Measurements from ENCODE around the gene CCDC34.

CCDC34 gene

GRCh38 chr11:27362749-27363575, at the start of gene CCDC34:
Gene CCDC34 (minus strand): TSS chr11:27363215. CDS start chr11:27363194, 21 bp downstream.
- in situ Hi-C loops (cut with MboI; ENCODE audit: low sequenced_read_pairs): loop anchor here (25.0 kb wide), 1 partner anchor 99 kb away; the partner anchor contains the start of gene LGR4
- peak within 1 kb of the TSS; percentile 62 for H3K4me3 ChIP-seq
- no peaks in the 10 kb centered on the region for H3K27me3 ChIP-seq (ENCODE audit: low read depth)
- H3K36me3 ChIP-seq (replicated peaks): peaks cover 10% of the 10 kb centered on the region
- peak; percentile 88 to 94 for DNase-seq (ENCODE audit: low spot score in 2 of 2)
- no peaks in the 10 kb centered on the region for H3K9me3 ChIP-seq
- peaks cover 31% of the 10 kb centered on the region for H3K4me1 ChIP-seq

GRCh38 chr11:27412192-27412691, 49.2 kb upstream of the CCDC34 start:
- DNase-seq (ENCODE audit: low spot score in 2 of 2): no peak
- H3K4me1 ChIP-seq: peaks cover 3% of the 10 kb centered on the region

GRCh38 chr11:27411328-27411727, 48.3 kb upstream of the CCDC34 start:
- in situ Hi-C loops (cut with MboI; ENCODE audit: low sequenced_read_pairs): no loop called here
- Histone ChIP-seq H3K36me3 (replicated peaks) (peaks cover 17% of the 10 kb centered on the region), H3K4me1 (no peaks in the 10 kb centered on the region), H3K9me3 (no peaks in the 10 kb centered on the region), H3K27me3 (ENCODE audit: low read depth) (no peaks in the 10 kb centered on the region), H3K4me3 (no peak overlapping the region)
- no peak for DNase-seq (ENCODE audit: low spot score in 2 of 2)

More at GRCh38 chr11:27412192-27412691, 49.2 kb upstream of the CCDC34 start:
- H3K9me3 ChIP-seq: no peaks in the 10 kb centered on the region
- H3K4me3 ChIP-seq: no peak overlapping the region
- H3K36me3 ChIP-seq (replicated peaks): peaks cover 13% of the 10 kb centered on the region
- H3K27me3 ChIP-seq (ENCODE audit: low read depth): no peaks in the 10 kb centered on the region
- in situ Hi-C loops (cut with MboI; ENCODE audit: low sequenced_read_pairs): no loop called here

- no peak overlapping the region for H3K4me3 ChIP-seq
- H3K36me3 ChIP-seq (replicated peaks): peaks cover 17% of the 10 kb centered on the region
- in situ Hi-C loops (cut with MboI; ENCODE audit: low sequenced_read_pairs): no loop called here
- H3K27me3 ChIP-seq (ENCODE audit: low read depth): no peaks in the 10 kb centered on the region
- no peaks in the 10 kb centered on the region for H3K9me3 ChIP-seq
- no peak for DNase-seq (ENCODE audit: low spot score in 2 of 2)
- no peaks in the 10 kb centered on the region for H3K4me1 ChIP-seq
These were observed 47.3 kb upstream of the CCDC34 start for GRCh38 chr11:27410272-27410671.

- Histone ChIP-seq H3K36me3 (replicated peaks) (peaks cover 17% of the 10 kb centered on the region), H3K27me3 (ENCODE audit: low read depth) (no peaks in the 10 kb centered on the region), H3K9me3 (no peaks in the 10 kb centered on the region), H3K4me1 (no peaks in the 10 kb centered on the region), H3K4me3 (no peak overlapping the region)
- in situ Hi-C loops (cut with MboI; ENCODE audit: low sequenced_read_pairs): no loop called here
- no peak for DNase-seq (ENCODE audit: low spot score in 2 of 2)
These were observed 46.7 kb upstream of the CCDC34 start for GRCh38 chr11:27409742-27410141.

- H3K4me1 ChIP-seq: no peaks in the 10 kb centered on the region
- H3K4me3 ChIP-seq: no peak overlapping the region
- H3K9me3 ChIP-seq: no peaks in the 10 kb centered on the region
- H3K27me3 ChIP-seq (ENCODE audit: low read depth): no peaks in the 10 kb centered on the region
- DNase-seq (ENCODE audit: low spot score in 2 of 2): no peak
- peaks cover 23% of the 10 kb centered on the region for H3K36me3 ChIP-seq (replicated peaks)
- in situ Hi-C loops (cut with MboI; ENCODE audit: low sequenced_read_pairs): no loop called here
These were observed 46.0 kb upstream of the CCDC34 start for GRCh38 chr11:27409049-27409448.

GRCh38 chr11:27408246-27408800, 45.3 kb upstream of the CCDC34 start:
- H3K27me3 ChIP-seq (ENCODE audit: low read depth): no peaks in the 10 kb centered on the region
- in situ Hi-C loops (cut with MboI; ENCODE audit: low sequenced_read_pairs): no loop called here
- no peak for DNase-seq (ENCODE audit: low spot score in 2 of 2)
- no peak overlapping the region for H3K4me3 ChIP-seq
- H3K36me3 ChIP-seq (replicated peaks): peaks cover 25% of the 10 kb centered on the region
- H3K9me3 ChIP-seq: no peaks in the 10 kb centered on the region
- H3K4me1 ChIP-seq: no peaks in the 10 kb centered on the region

GRCh38 chr11:27406498-27407354, 43.7 kb upstream of the CCDC34 start:
- no peaks in the 10 kb centered on the region for H3K9me3 ChIP-seq
- H3K4me1 ChIP-seq: no peaks in the 10 kb centered on the region
- H3K27me3 ChIP-seq (ENCODE audit: low read depth): no peaks in the 10 kb centered on the region
- in situ Hi-C loops (cut with MboI; ENCODE audit: low sequenced_read_pairs): no loop called here
- H3K4me3 ChIP-seq: no peak overlapping the region
- H3K36me3 ChIP-seq (replicated peaks): peaks cover 23% of the 10 kb centered on the region
- DNase-seq (ENCODE audit: low spot score in 2 of 2): no peak

GRCh38 chr11:27405134-27405533, 42.1 kb upstream of the CCDC34 start:
- Histone ChIP-seq H3K4me1 (no peaks in the 10 kb centered on the region), H3K36me3 (replicated peaks) (peaks cover 17% of the 10 kb centered on the region), H3K27me3 (ENCODE audit: low read depth) (no peaks in the 10 kb centered on the region), H3K9me3 (no peaks in the 10 kb centered on the region), H3K4me3 (no peak overlapping the region)
- DNase-seq (ENCODE audit: low spot score in 2 of 2): no peak
- in situ Hi-C loops (cut with MboI; ENCODE audit: low sequenced_read_pairs): no loop called here

- no peak for DNase-seq (ENCODE audit: low spot score in 2 of 2)
- H3K4me3 ChIP-seq: no peak overlapping the region
- in situ Hi-C loops (cut with MboI; ENCODE audit: low sequenced_read_pairs): no loop called here
- peaks cover 12% of the 10 kb centered on the region for H3K36me3 ChIP-seq (replicated peaks)
- H3K4me1 ChIP-seq: no peaks in the 10 kb centered on the region
- H3K27me3 ChIP-seq (ENCODE audit: low read depth): no peaks in the 10 kb centered on the region
- H3K9me3 ChIP-seq: no peaks in the 10 kb centered on the region
These were observed 41.4 kb upstream of the CCDC34 start for GRCh38 chr11:27404427-27404826.

- H3K4me1 ChIP-seq: peaks cover 5% of the 10 kb centered on the region
- DNase-seq (ENCODE audit: low spot score in 2 of 2): no peak
- no peaks in the 10 kb centered on the region for H3K27me3 ChIP-seq (ENCODE audit: low read depth)
- in situ Hi-C loops (cut with MboI; ENCODE audit: low sequenced_read_pairs): no loop called here
- H3K36me3 ChIP-seq (replicated peaks): peaks cover 12% of the 10 kb centered on the region
- no peak overlapping the region for H3K4me3 ChIP-seq
- no peaks in the 10 kb centered on the region for H3K9me3 ChIP-seq
These were observed 40.2 kb upstream of the CCDC34 start for GRCh38 chr11:27403195-27403594.

- in situ Hi-C loops (cut with MboI; ENCODE audit: low sequenced_read_pairs): no loop called here
- H3K4me1 ChIP-seq: peaks cover 12% of the 10 kb centered on the region
- no peaks in the 10 kb centered on the region for H3K9me3 ChIP-seq
- peaks cover 12% of the 10 kb centered on the region for H3K36me3 ChIP-seq (replicated peaks)
- H3K27me3 ChIP-seq (ENCODE audit: low read depth): no peaks in the 10 kb centered on the region
- no peak for DNase-seq (ENCODE audit: low spot score in 2 of 2)
- no peak overlapping the region for H3K4me3 ChIP-seq
These were observed 39.4 kb upstream of the CCDC34 start for GRCh38 chr11:27402450-27402849.

- in situ Hi-C loops (cut with MboI; ENCODE audit: low sequenced_read_pairs): no loop called here
- Histone ChIP-seq H3K36me3 (replicated peaks) (peaks cover 8% of the 10 kb centered on the region; the same call in 1 of the 2 replicates), H3K27me3 (ENCODE audit: low read depth) (no peaks in the 10 kb centered on the region), H3K9me3 (no peaks in the 10 kb centered on the region), H3K4me1 (peaks cover 16% of the 10 kb centered on the region), H3K4me3 (no peak overlapping the region)
- DNase-seq (ENCODE audit: low spot score in 2 of 2): no peak
These were observed 38.9 kb upstream of the CCDC34 start for GRCh38 chr11:27401833-27402316.

Data from HAP-1 (cell line).